NCI-H345 treated with DMSO at 0.1 percent for 48 hours (cell line): Measurements from ENCODE around the gene SAMD9L.
"Not testable (repeated sequence)": the region's sequence is repeated elsewhere in the genome, so short reads cannot be mapped to it uniquely, and the experiment has no call there.

ENCODE experiments used
- DNase-seq: peaks from one replicate; lab custom pipeline; 2025; ENCODE audit not compliant: unreplicated experiment; lab: John Stamatoyannopoulos, UW

Gene SAMD9L

GRCh38 chr7:93146472-93147141 lies 1.6 kb downstream of the SAMD9L start:
- no peak for DNase-seq

GRCh38 chr7:93146036-93146435 lies 2.1 kb downstream of the SAMD9L start:
- DNase-seq: no peak

- DNase-seq: no peak
Observed at GRCh38 chr7:93145354-93145753, 2.8 kb downstream of the SAMD9L start.

GRCh38 chr7:93142127-93142526 lies 6.1 kb downstream of the SAMD9L start:
- no peak for DNase-seq

- no peak for DNase-seq
Observed at GRCh38 chr7:93140582-93141191, 7.5 kb downstream of the SAMD9L start.

- no peak for DNase-seq
Observed at GRCh38 chr7:93138576-93138975, 9.6 kb downstream of the SAMD9L start.

- DNase-seq: no peak
Observed at GRCh38 chr7:93133005-93133404, 15.2 kb downstream of the SAMD9L start.

GRCh38 chr7:93132216-93132615 lies 16.0 kb downstream of the SAMD9L start:
- DNase-seq: no peak

GRCh38 chr7:93126954-93127353 lies 21.2 kb downstream of the SAMD9L start:
- not testable (repeated sequence) for DNase-seq

- not testable (repeated sequence) for DNase-seq
Observed at GRCh38 chr7:93123532-93123931, 24.7 kb downstream of the SAMD9L start.

- no peak for DNase-seq
Observed at GRCh38 chr7:93120592-93121549, 27.3 kb downstream of the SAMD9L start.

GRCh38 chr7:93119191-93119905 lies 28.8 kb downstream of the SAMD9L start:
- no peak for DNase-seq

- peak; percentile 68 for DNase-seq
Observed at GRCh38 chr7:93117852-93118530, 30.2 kb downstream of the SAMD9L start, which contains the start of gene SAMD9. Gene SAMD9 (minus strand): TSS chr7:93117979. CDS start chr7:93106097, 11,882 bp downstream.

- no peak for DNase-seq
Observed at GRCh38 chr7:93117327-93117726, 30.9 kb downstream of the SAMD9L start.

- no peak for DNase-seq
Observed at GRCh38 chr7:93115796-93116195, 32.4 kb downstream of the SAMD9L start.

GRCh38 chr7:93108003-93108402 lies 40.2 kb downstream of the SAMD9L start:
- no peak for DNase-seq

- DNase-seq: no peak
Observed at GRCh38 chr7:93097388-93097787, 50.8 kb downstream of the SAMD9L start.

- DNase-seq: no peak
Observed at GRCh38 chr7:93092757-93093370, 55.3 kb downstream of the SAMD9L start.
